ENCODE data around the gene MUL1.

DNA sequence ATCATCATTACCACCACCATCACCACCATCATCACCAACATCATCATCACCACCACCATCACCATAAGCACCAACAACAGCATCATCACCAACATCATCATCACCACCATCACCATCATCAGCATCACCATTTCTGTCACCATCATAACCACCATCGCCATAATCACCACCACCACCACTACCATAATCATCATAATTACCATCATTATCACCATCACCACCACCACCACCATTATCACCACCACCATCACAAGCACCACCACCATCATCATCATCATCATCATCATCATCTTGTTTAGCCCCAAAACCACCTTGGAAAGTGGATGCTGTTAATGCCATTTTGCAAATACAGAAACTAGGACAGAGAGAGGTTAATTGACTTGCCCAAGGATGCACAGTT lies 44.4 kb downstream of the MUL1 start:
- no peak for TF ChIP-seq EZH2 (IDR thresholded peaks at IDR 0.05; ENCODE audit: insufficient read depth, poor library complexity, severe bottlenecking)
- TF ChIP-seq EZH2phosphoT487 (IDR thresholded peaks at IDR 0.05; ENCODE audit: insufficient read depth, low read depth), result no peak

Measured in GM23248 (cell line).